ENCODE data around the gene HEG1.

The HEG1 gene

GRCh38 chr3:124999317-124999716 is 56.5 kb downstream of the HEG1 start:
- TF ChIP-seq CTCF (IDR thresholded peaks at IDR 0.05; ENCODE audit: low read depth, low read length): no peak
- no peak for DNase-seq (ENCODE audit: low read depth in 2 of 2)
- no peak overlapping the region for H3K4me3 ChIP-seq (replicated peaks in 1 of 2; ENCODE audit: low read depth in 2 of 2, low read length in 2 of 2)

GRCh38 chr3:124998247-124998630 is 57.6 kb downstream of the HEG1 start:
- TF ChIP-seq CTCF (IDR thresholded peaks at IDR 0.05; ENCODE audit: low read depth, low read length): no peak
- no peak overlapping the region for H3K4me3 ChIP-seq (replicated peaks in 1 of 2; ENCODE audit: low read depth in 2 of 2, low read length in 2 of 2)

GRCh38 chr3:124997303-124998246 is 58.2 kb downstream of the HEG1 start:
- no peak for TF ChIP-seq CTCF (IDR thresholded peaks at IDR 0.05; ENCODE audit: low read depth, low read length)
- H3K4me3 ChIP-seq (replicated peaks in 1 of 2; ENCODE audit: low read depth in 2 of 2, low read length in 2 of 2): no peak overlapping the region
- DNase-seq (ENCODE audit: low read depth in 2 of 2): no peak

More at GRCh38 chr3:124998247-124998630, 57.6 kb downstream of the HEG1 start:
- no peak for DNase-seq (ENCODE audit: low read depth in 2 of 2)

- DNase-seq (ENCODE audit: low read depth in 2 of 2): peak; percentile 63 to 66
- H3K4me3 ChIP-seq (replicated peaks in 1 of 2; ENCODE audit: low read depth in 2 of 2, low read length in 2 of 2): no peak overlapping the region
- TF ChIP-seq CTCF (IDR thresholded peaks at IDR 0.05; ENCODE audit: low read depth, low read length): peak; percentile 62
Measured at GRCh38 chr3:124995460-124995994, 60.3 kb downstream of the HEG1 start.

- DNase-seq (ENCODE audit: low read depth in 2 of 2): peak; percentile 72
- no peak for TF ChIP-seq CTCF (IDR thresholded peaks at IDR 0.05; ENCODE audit: low read depth, low read length)
- no peak overlapping the region for H3K4me3 ChIP-seq (replicated peaks in 1 of 2; ENCODE audit: low read depth in 2 of 2, low read length in 2 of 2)
Measured at GRCh38 chr3:124993466-124993865, 62.3 kb downstream of the HEG1 start.

- TF ChIP-seq CTCF (IDR thresholded peaks at IDR 0.05; ENCODE audit: low read depth, low read length): no peak
- no peak overlapping the region for H3K4me3 ChIP-seq (replicated peaks in 1 of 2; ENCODE audit: low read depth in 2 of 2, low read length in 2 of 2)
- no peak for DNase-seq (ENCODE audit: low read depth in 2 of 2)
Measured at GRCh38 chr3:124992041-124992440, 63.8 kb downstream of the HEG1 start.
